ENCODE measurements around the gene ELN. TPM values are rescaled to one million over a fixed set of nuclear protein-coding genes. Genes with fewer than 3 reads are reported as not detected.
A peak's percentile ranks its signal among the peaks of the same experiment; 100 is the strongest.

The ELN gene
- total and polyA plus RNA-seq, 2 of the 8 experiments (the other 6 are each of a cell fraction or from before 2014, with no cell fraction given), result 5.1 to 5.6 TPM

- Histone ChIP-seq H2AFZ (ENCODE audit: low read length) (peak overlapping the region; percentile 64; the same call in 1 of the 2 replicates), H3K23me2 (ENCODE audit: low read depth, low read length) (no peaks in the 10 kb centered on the region; the same call in 1 of the 2 replicates), H3K14ac (ENCODE audit: insufficient read length) (no peak overlapping the region), H3K9ac (replicated peaks in 1 of 4; ENCODE audit: extremely low read depth in 1 of 4, low read depth in 3 of 4, low read length in 3 of 4) (no peak overlapping the region; a peak in 2 of 7 replicates), H3K27me3 (replicated peaks in 1 of 4; ENCODE audit: control insufficient read depth in 3 of 4, extremely low read depth in 1 of 4, insufficient read depth in 3 of 4, low read length in 3 of 4) (no peaks in the 10 kb centered on the region), H3K79me1 (ENCODE audit: low read depth, low read length) (no peaks in the 10 kb centered on the region), H4K8ac (ENCODE audit: extremely low read depth, insufficient read depth, low read length) (peak overlapping the region; percentile 62; the same call in 1 of the 2 replicates), H2AK5ac (ENCODE audit: low read depth, low read length) (no peak overlapping the region), H3K27ac (ENCODE audit: low read depth, low read length) (peak overlapping the region; percentile 59; the same call in 1 of the 2 replicates), H3K23ac (ENCODE audit: insufficient read length) (no peak overlapping the region), H2BK5ac (ENCODE audit: low read depth, low read length) (peak overlapping the region; percentile 84; the same call in 1 of the 2 replicates), H3K4me1 (replicated peaks in 1 of 4; ENCODE audit: control insufficient read depth in 3 of 4, insufficient read depth in 4 of 4, low read length in 3 of 4) (peaks cover 0 to 22% (median 18%) of the 10 kb centered on the region in 4 experiments; a peak in 6 of 7 replicates), H3K36me3 (ENCODE audit: control insufficient read depth in 2 of 4, insufficient read depth in 4 of 4, low read length in 3 of 4) (no peaks in the 10 kb centered on the region), H2BK12ac (ENCODE audit: low read depth, low read length) (peak overlapping the region; percentile 69; the same call in 1 of the 2 replicates), H3K4me2 (ENCODE audit: insufficient read depth in 1 of 2, low read depth in 2 of 2, low read length in 2 of 2) (peak overlapping the region in 1 of 2 experiments; percentile 47; a peak in 2 of 4 replicates), H3K4ac (replicated peaks; ENCODE audit: insufficient read length, low read depth, low read length) (peak overlapping the region; percentile 70), H3K18ac (ENCODE audit: extremely low read depth, low read length) (peak overlapping the region; percentile 86), H3K4me3 (ENCODE audit: extremely low read depth in 1 of 4, insufficient read depth in 2 of 4, low read depth in 3 of 4, low read length in 4 of 4) (peak overlapping the region in 1 of 4 experiments; percentile 26; a peak in 1 of 8 replicates), H3K9me3 (ENCODE audit: insufficient read depth in 2 of 2, low read depth in 1 of 2, low read length in 1 of 2) (no peaks in the 10 kb centered on the region), H4K5ac (ENCODE audit: insufficient read length, low read depth, low read length) (no peak overlapping the region), H4K20me1 (replicated peaks in 1 of 2; ENCODE audit: control insufficient read depth in 1 of 2, insufficient read depth in 2 of 2, low read length in 2 of 2) (no peaks in the 10 kb centered on the region), H3K56ac (replicated peaks; ENCODE audit: insufficient read length, low read depth, low read length) (no peak overlapping the region), H2BK120ac (replicated peaks; ENCODE audit: low read depth, low read length) (peak overlapping the region; percentile 51), H4K91ac (replicated peaks; ENCODE audit: insufficient read length, low read length) (peak overlapping the region; percentile 92), H2BK20ac (ENCODE audit: low read length) (0 out of 2 replicates have a peak overlapping the region, but pooled peaks have one; percentile 80), H2BK15ac (ENCODE audit: low read length) (peak overlapping the region; percentile 97; the same call in 1 of the 2 replicates), H3K79me2 (ENCODE audit: control insufficient read depth in 1 of 2, insufficient read depth in 2 of 2, low read length in 2 of 2) (no peaks in the 10 kb centered on the region)
- ChIA-PET CTCF (ENCODE audit: partially characterized antibody) (interaction anchor here (0.6 to 2.9 kb wide), 8 partner anchors 16 to 162 kb away, joined by 3 to 16 read pairs (median 7); no protein-coding TSS in a partner anchor), POLR2A (ENCODE audit: partially characterized antibody) (interaction anchor here (1.2 to 1.8 kb wide), 4 partner anchors 10 to 139 kb away, joined by 3 to 5 read pairs (median 4); no protein-coding TSS in a partner anchor)
- peak; percentile 70 for TF ChIP-seq CEBPB (IDR thresholded peaks at IDR 0.05; ENCODE audit: low read depth, low read length)
- no peak for TF ChIP-seq JUND (IDR thresholded peaks at IDR 0.05; ENCODE audit: low read length)
- TF ChIP-seq KDM1A (IDR thresholded peaks at IDR 0.05; ENCODE audit: borderline replicate concordance, low read length), result no peak
- TF ChIP-seq MAFK (IDR thresholded peaks at IDR 0.05; ENCODE audit: low read depth, low read length), result no peak
- no peak for TF ChIP-seq NANOG (IDR thresholded peaks at IDR 0.05; ENCODE audit: insufficient read depth, low read depth, low read length, poor library complexity, severe bottlenecking)
- no peak for TF ChIP-seq NRF1 (IDR thresholded peaks at IDR 0.05; ENCODE audit: low read depth, low read length)
- FAIRE-seq (no peak), DNase-seq (ENCODE audit: low read depth in 1 of 2, low spot score in 2 of 2) (no peak)
- WGBS, 2 experiments (ENCODE audit: extremely low coverage in 1 of 2, insufficient coverage in 1 of 2, insufficient read length in 1 of 2, insufficient replicate concordance in 2 of 2, low coverage in 1 of 2, low lambda C conversion rate in 2 of 2, missing lambda C conversion rate in 1 of 2), result 68% methylated on average over 24 of the region's 24 CpGs; no CpG with 5 or more reads in 1 of the 2 experiments
These were observed 15.0 kb downstream of the ELN start for GRCh38 chr7:74042746-74043522.
